ENCODE data around the gene MAGI2. TPM values are rescaled to one million over a fixed set of nuclear protein-coding genes. Genes with fewer than 3 reads are reported as not detected.

MAGI2 gene
- total RNA-seq, 3 donors from 2014 or later, result 9.8 to 22.7 (median 20.2) TPM

DNA sequence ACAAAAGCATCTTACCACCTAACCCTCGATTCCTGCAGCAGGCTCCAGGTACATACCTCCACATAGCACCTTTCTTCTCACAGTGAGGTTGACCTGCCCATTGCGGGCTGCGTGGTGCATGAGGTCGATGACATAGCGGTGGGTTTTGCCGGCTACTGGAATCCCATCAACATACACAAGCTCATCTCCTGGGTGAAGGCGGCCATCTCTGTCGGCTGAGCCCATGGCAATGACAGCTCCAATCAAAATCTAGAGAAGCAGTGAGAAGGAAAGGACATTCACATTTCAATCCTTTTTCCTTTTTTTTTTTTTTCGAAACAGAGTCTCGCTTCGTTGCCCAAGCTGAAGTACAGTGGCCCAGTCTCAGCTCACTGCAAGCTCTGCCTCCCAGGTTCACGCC, 1285.6 kb downstream of the MAGI2 start:
- no peak overlapping the region for H3K27ac ChIP-seq
- H3K9me3 ChIP-seq, result no peaks in the 10 kb centered on the region
- no peaks in the 10 kb centered on the region for H3K4me1 ChIP-seq
- intact Hi-C loops (cut with DNase I; ENCODE audit: low total_unique reads), result no loop called here
- TF ChIP-seq POLR2A (IDR thresholded peaks at IDR 0.05), result no peak
- no peak for TF ChIP-seq POLR2AphosphoS5 (IDR thresholded peaks at IDR 0.05)
- no peak for TF ChIP-seq CTCF (IDR thresholded peaks at IDR 0.05)
- no peaks in the 10 kb centered on the region for H3K36me3 ChIP-seq
- H3K4me3 ChIP-seq, result no peak overlapping the region
- H3K27me3 ChIP-seq, result no peaks in the 10 kb centered on the region
- no peak for DNase-seq (ENCODE audit: low spot score in 2 of 2)

- H3K4me3 ChIP-seq, result no peak overlapping the region
- H3K36me3 ChIP-seq, result no peaks in the 10 kb centered on the region
- no peaks in the 10 kb centered on the region for H3K4me1 ChIP-seq
- intact Hi-C loops (cut with DNase I; ENCODE audit: low total_unique reads), result no loop called here
- H3K9me3 ChIP-seq, result no peaks in the 10 kb centered on the region
- DNase-seq (ENCODE audit: low spot score in 2 of 2), result no peak
- TF ChIP-seq POLR2AphosphoS5 (IDR thresholded peaks at IDR 0.05) (no peak), CTCF (IDR thresholded peaks at IDR 0.05) (no peak), POLR2A (IDR thresholded peaks at IDR 0.05) (no peak)
- H3K27ac ChIP-seq, result no peak overlapping the region
- no peaks in the 10 kb centered on the region for H3K27me3 ChIP-seq
These were observed 1287.6 kb downstream of the MAGI2 start for GRCh38 chr7:78165854-78166253.

DNA sequence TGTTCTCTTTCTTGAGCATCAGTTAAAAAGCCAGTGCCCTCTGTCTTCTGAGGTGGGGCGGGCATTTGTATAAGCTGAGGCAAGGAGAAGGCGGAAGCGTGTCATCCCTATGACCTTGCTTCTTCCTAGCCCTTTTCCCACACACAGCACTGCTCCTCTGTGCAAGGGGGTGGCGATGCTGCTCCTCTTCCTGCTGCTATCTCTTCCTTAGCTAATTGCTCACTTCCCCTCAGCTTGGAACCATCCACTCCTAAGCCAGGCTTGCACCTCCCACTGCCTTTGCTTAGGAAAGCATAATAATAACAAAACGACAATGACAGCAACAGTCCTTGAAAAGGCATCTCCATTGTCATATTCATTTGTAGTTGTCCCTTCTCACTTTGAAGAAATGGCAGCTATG, 1288.0 kb downstream of the MAGI2 start:
- Histone ChIP-seq H3K27me3 (no peaks in the 10 kb centered on the region), H3K27ac (no peak overlapping the region), H3K36me3 (no peaks in the 10 kb centered on the region), H3K4me3 (no peak overlapping the region), H3K4me1 (no peaks in the 10 kb centered on the region), H3K9me3 (no peaks in the 10 kb centered on the region)
- intact Hi-C loops (cut with DNase I; ENCODE audit: low total_unique reads), result no loop called here
- no peak for DNase-seq (ENCODE audit: low spot score in 2 of 2)
- TF ChIP-seq POLR2AphosphoS5 (IDR thresholded peaks at IDR 0.05) (no peak), CTCF (IDR thresholded peaks at IDR 0.05) (no peak), POLR2A (IDR thresholded peaks at IDR 0.05) (no peak)

- intact Hi-C loops (cut with DNase I; ENCODE audit: low total_unique reads), result no loop called here
- TF ChIP-seq POLR2AphosphoS5 (IDR thresholded peaks at IDR 0.05), result no peak
- no peak for TF ChIP-seq POLR2A (IDR thresholded peaks at IDR 0.05)
- TF ChIP-seq CTCF (IDR thresholded peaks at IDR 0.05), result no peak
- Histone ChIP-seq H3K27me3 (no peaks in the 10 kb centered on the region), H3K4me1 (no peaks in the 10 kb centered on the region), H3K4me3 (no peak overlapping the region), H3K27ac (no peak overlapping the region), H3K36me3 (no peaks in the 10 kb centered on the region), H3K9me3 (no peaks in the 10 kb centered on the region)
- DNase-seq (ENCODE audit: low spot score in 2 of 2), result no peak
These were observed 1289.0 kb downstream of the MAGI2 start for GRCh38 chr7:78164459-78164858.

DNA sequence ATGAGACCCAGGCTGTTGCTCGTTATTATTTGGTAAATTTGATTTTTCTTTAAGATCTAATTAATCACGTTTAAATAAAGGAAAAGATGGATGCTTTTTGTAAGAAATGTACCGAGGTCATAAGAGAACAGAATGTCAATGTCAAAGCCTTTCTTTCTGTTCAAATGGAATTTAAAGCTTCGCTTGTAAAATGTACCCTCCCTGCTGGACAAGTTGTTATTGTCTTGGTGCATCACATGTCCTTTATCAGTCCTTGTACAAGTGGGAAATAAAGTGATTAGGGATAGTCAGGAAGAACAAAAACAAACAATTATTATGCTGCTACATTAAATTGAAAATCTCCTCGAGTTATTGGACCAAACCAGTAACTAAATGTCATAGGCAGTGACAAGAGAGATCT, 1291.7 kb downstream of the MAGI2 start:
- no peaks in the 10 kb centered on the region for H3K4me1 ChIP-seq
- TF ChIP-seq CTCF (IDR thresholded peaks at IDR 0.05) (no peak), POLR2AphosphoS5 (IDR thresholded peaks at IDR 0.05) (no peak), POLR2A (IDR thresholded peaks at IDR 0.05) (no peak)
- DNase-seq (ENCODE audit: low spot score in 2 of 2), result no peak
- H3K27me3 ChIP-seq, result no peaks in the 10 kb centered on the region
- no peak overlapping the region for H3K4me3 ChIP-seq
- no peak overlapping the region for H3K27ac ChIP-seq
- intact Hi-C loops (cut with DNase I; ENCODE audit: low total_unique reads), result no loop called here
- H3K9me3 ChIP-seq, result no peaks in the 10 kb centered on the region
- H3K36me3 ChIP-seq, result no peaks in the 10 kb centered on the region

Measured in breast epithelium (tissue), 4 donors.